OCI-LY3 (cell line): ENCODE data around the gene PDK1.

Source experiments
- EZH2phosphoT487 ChIP-seq: fragments of 200-600 bp; shearing (Covaris generic); IDR thresholded peaks from 2 replicates; pipeline ENCODE4 v1.6.1; 2018; ENCODE audit warnings: antibody characterized with exemption, mixed run types, low read depth
- TF ChIP-seq, protein P1 (sequence below): fragments of 200-600, 300-600 bp; sonication (generic); IDR thresholded peaks from 2 replicates; pipeline ENCODE4 v1.5.1; 2014; ENCODE audit warnings: antibody characterized with exemption, low read length, low read depth

DNA sequence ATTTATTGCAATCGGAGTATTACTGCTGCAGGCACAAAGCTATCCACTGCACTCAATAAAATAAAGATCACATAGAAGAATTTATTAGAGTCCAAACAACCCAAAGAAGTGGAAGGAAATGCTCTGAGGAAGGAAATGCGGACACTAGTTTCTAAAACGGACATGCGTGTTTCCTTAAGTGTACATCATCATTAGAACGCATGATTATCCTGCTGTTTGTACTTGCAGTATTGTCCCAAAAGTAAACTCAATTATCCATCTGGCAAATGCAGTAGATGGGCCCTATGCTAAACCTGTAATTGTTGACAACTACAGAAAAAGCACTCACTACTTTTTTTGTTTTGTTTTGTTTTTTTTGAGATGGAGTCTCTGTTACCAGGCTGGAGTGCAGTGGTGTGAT is 53.6 kb downstream of the PDK1 start:
- TF ChIP-seq, protein P1, sequence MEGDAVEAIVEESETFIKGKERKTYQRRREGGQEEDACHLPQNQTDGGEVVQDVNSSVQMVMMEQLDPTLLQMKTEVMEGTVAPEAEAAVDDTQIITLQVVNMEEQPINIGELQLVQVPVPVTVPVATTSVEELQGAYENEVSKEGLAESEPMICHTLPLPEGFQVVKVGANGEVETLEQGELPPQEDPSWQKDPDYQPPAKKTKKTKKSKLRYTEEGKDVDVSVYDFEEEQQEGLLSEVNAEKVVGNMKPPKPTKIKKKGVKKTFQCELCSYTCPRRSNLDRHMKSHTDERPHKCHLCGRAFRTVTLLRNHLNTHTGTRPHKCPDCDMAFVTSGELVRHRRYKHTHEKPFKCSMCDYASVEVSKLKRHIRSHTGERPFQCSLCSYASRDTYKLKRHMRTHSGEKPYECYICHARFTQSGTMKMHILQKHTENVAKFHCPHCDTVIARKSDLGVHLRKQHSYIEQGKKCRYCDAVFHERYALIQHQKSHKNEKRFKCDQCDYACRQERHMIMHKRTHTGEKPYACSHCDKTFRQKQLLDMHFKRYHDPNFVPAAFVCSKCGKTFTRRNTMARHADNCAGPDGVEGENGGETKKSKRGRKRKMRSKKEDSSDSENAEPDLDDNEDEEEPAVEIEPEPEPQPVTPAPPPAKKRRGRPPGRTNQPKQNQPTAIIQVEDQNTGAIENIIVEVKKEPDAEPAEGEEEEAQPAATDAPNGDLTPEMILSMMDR, result no peak
- no peak for TF ChIP-seq EZH2phosphoT487
